Upper lobe of right lung (tissue), 1 donor: Measurements from ENCODE around the gene CDH15. TPM values are rescaled to one million over a fixed set of nuclear protein-coding genes. Genes with fewer than 3 reads are reported as not detected.
A peak's percentile ranks its signal among the peaks of the same experiment; 100 is the strongest.
"Not testable (repeated sequence)": the region's sequence is repeated elsewhere in the genome, so short reads cannot be mapped to it uniquely, and the experiment has no call there.

Experiments used
- ATAC-seq: fragments of 200-7000 bp; cut with Tn5 transposase; one replicate; pipeline ENCODE4 v1.9.1; 2020; ENCODE audit warnings: mild to moderate bottlenecking, moderate library complexity
- DNase-seq: peaks from one replicate; pipeline ENCODE4 v3.0.0-alpha.2; 2020
- H3K27ac ChIP-seq: fragments of 200-600 bp; one replicate; pipeline ENCODE4 v1.8.0; 2022
- H3K27me3 ChIP-seq: fragments of 200-600 bp; one replicate; pipeline ENCODE4 v1.8.0; 2022; ENCODE audit warnings: mild to moderate bottlenecking
- H3K36me3 ChIP-seq: fragments of 200-600 bp; one replicate; pipeline ENCODE4 v1.8.0; 2022
- H3K4me1 ChIP-seq: fragments of 200-600 bp; one replicate; pipeline ENCODE4 v1.8.0; 2022
- H3K4me3 ChIP-seq: fragments of 200-600 bp; one replicate; pipeline ENCODE4 v1.8.0; 2022; ENCODE audit warnings: mild to moderate bottlenecking
- H3K9me3 ChIP-seq: fragments of 200-600 bp; one replicate; pipeline ENCODE4 v1.8.0; 2022
- intact Hi-C: fragments of 100-400 bp; cut with DNase I; formaldehyde crosslinking; loops from one replicate; pipeline ENCODE4 v1.11.0; 2022
- total RNA-seq: library from RNA; stranded (reverse); fragmentation: NEBNext Ultra II Directional; extraction: Animal tissue kit (Norgen Biotek cat#: 25700); gene quantifications from one replicate; pipeline ENCODE4 v1.2.1, GENCODE V29; 2021
- TF ChIP-seq, protein P1 (sequence below): fragments of 200-600 bp; IDR thresholded peaks from one replicate; pipeline ENCODE4 v1.8.0; 2022; ENCODE audit warnings: antibody characterized with exemption
- donor health status: DM: no; HTN: yes; CAD: no; lungs with severe emphysema.

Gene CDH15
- total RNA-seq, 1 donor from 2014 or later, result 0.43 TPM

DNA sequence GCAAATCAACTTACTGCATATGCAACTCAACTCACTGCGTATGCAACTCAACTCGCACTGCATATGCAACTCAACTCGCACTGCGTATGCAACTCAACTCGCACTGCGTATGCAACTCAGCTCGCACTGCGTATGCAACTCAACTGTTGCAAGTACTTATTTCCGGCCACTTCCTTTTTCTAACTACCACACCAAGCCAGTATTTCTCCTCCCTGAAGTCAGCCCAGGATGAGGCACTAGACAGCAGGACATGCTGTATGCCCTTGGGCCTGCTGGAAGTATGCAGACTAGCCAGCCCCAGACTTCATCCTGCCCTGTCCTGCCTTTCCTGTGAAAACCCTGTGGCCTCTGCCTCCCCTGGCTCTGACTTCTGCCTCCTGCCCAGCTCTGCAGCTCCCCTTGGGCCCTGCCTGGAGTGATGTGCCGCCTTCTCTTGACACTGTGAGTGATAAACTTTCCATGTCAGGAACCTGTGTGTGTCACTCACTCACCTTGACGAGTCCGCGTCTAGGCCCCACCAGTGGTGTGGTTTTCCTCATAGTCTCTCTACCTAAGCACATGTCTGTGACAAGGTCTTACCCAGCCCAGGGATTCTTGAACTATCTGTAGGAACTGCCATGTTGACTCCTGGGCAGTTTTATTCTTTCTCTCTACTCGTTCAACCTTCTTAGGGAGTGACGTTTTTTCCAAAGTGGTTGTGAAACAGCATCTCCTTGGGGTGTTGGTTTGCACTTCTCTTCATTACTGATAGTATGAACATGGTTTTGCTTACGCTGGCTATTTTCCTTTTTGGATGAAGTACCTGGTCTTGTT is 62.3 kb downstream of the CDH15 start:
- Histone ChIP-seq H3K9me3 (no peaks in the 10 kb centered on the region), H3K36me3 (peaks cover 25% of the 10 kb centered on the region), H3K27me3 (no peaks in the 10 kb centered on the region), H3K4me1 (peaks cover 6% of the 10 kb centered on the region), H3K27ac (peak overlapping the region; percentile 19), H3K4me3 (no peak overlapping the region)
- intact Hi-C loops, result no loop called here
- DNase-seq, result no peak
- TF ChIP-seq, protein P1, sequence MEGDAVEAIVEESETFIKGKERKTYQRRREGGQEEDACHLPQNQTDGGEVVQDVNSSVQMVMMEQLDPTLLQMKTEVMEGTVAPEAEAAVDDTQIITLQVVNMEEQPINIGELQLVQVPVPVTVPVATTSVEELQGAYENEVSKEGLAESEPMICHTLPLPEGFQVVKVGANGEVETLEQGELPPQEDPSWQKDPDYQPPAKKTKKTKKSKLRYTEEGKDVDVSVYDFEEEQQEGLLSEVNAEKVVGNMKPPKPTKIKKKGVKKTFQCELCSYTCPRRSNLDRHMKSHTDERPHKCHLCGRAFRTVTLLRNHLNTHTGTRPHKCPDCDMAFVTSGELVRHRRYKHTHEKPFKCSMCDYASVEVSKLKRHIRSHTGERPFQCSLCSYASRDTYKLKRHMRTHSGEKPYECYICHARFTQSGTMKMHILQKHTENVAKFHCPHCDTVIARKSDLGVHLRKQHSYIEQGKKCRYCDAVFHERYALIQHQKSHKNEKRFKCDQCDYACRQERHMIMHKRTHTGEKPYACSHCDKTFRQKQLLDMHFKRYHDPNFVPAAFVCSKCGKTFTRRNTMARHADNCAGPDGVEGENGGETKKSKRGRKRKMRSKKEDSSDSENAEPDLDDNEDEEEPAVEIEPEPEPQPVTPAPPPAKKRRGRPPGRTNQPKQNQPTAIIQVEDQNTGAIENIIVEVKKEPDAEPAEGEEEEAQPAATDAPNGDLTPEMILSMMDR, result no peak
- ATAC-seq, result peak; percentile 54

DNA sequence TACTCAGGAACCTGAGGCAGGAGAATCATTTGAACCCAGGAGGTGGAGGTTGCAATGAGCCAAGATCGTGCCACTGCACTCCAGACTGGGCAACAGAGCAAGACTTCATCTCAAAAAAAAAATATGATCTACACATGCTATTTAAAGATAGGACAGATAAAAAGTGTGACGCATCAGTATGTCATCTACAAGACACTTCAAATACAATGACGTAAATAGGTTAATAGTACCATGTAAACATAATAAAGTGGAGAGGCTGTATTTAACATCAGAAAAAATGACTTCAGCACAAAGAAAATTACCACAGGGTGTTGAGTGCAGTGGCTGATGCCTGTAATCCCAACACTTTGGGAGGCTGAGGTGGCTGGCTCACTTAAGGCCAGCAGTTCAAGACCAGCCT is 66.2 kb downstream of the CDH15 start:
- no peak overlapping the region for H3K4me3 ChIP-seq
- H3K27me3 ChIP-seq, result no peaks in the 10 kb centered on the region
- H3K9me3 ChIP-seq, result no peaks in the 10 kb centered on the region
- H3K36me3 ChIP-seq, result peaks cover 8% of the 10 kb centered on the region
- TF ChIP-seq, protein P1, result no peak
- intact Hi-C loops, result no loop called here
- DNase-seq (no peak), ATAC-seq (no peak)
- H3K4me1 ChIP-seq, result peaks cover 12% of the 10 kb centered on the region
- H3K27ac ChIP-seq, result no peak overlapping the region

DNA sequence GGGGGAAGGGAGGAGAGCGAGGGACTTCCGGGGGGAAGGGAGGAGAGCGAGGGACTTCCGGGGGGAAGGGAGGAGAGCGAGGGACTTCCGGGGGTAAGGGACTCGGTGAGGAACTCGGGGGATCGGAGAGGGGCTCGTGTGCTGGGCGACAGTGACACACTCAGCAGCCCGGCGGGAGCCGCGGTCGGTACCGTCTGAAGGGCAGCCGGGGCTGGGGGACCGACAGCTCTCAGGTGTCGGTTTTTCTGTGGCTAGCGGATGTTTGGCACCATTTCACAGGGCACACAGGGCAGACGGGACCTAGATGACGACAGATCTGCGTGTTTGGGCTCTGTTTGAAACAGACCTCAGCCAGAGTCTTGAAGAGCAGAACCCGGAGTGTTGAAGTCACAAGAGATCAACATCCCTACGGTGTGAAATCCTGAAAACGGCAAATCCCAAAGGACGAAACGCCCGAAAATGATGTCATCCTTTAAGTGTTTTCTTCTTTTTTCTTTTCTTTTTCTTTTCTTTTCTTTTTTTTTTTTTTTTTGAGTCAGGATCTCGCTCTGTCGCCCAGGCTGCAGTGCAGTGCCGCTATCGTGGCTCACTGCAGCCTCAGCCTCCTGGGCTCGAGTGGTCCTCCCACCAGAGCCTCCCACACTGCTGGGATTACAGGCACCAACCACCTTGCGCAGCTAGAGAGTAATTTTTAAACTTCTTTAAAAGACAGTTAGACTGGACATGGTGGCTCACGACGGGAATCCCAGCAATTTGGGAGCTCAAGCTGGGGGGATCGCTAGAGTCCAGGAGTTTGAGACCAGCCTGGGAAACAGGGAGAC is 69.8 kb downstream of the CDH15 start:
- ATAC-seq, result peak; percentile 76
- Histone ChIP-seq H3K4me1 (peaks cover 5% of the 10 kb centered on the region), H3K9me3 (no peaks in the 10 kb centered on the region), H3K27ac (peak overlapping the region; percentile 97), H3K36me3 (no peaks in the 10 kb centered on the region), H3K4me3 (peak overlapping the region; percentile 74), H3K27me3 (no peaks in the 10 kb centered on the region)
- DNase-seq, result peak; percentile 85
- TF ChIP-seq, protein P1, result no peak
- intact Hi-C loops, result no loop called here

DNA sequence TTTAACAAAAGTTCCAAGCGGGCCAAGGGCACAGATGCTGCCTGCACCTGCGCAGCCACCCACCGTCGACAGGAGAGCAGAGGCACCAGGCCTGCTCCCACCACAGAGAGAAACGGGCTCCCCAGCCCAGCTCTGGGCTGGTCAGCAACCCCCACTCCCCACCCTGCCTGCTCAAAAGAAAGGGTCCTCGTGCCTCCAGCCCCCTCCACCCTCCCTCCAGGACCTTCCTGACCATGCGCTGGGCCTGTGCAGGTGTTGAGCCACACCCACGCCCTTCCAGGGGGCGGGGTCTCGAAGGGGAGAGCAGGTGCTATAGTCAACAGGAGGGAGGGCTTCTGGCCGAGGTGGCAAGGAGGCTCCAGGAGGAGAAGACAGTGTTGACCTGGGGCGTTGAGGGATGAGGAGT is 71.2 kb downstream of the CDH15 start:
- TF ChIP-seq, protein P1, result no peak
- intact Hi-C loops, result no loop called here
- H3K4me3 ChIP-seq, result no peak overlapping the region
- H3K36me3 ChIP-seq, result no peaks in the 10 kb centered on the region
- H3K27ac ChIP-seq, result no peak overlapping the region
- peaks cover 11% of the 10 kb centered on the region for H3K4me1 ChIP-seq
- DNase-seq, result no peak
- ATAC-seq, result no peak
- no peaks in the 10 kb centered on the region for H3K27me3 ChIP-seq
- H3K9me3 ChIP-seq, result no peaks in the 10 kb centered on the region

DNA sequence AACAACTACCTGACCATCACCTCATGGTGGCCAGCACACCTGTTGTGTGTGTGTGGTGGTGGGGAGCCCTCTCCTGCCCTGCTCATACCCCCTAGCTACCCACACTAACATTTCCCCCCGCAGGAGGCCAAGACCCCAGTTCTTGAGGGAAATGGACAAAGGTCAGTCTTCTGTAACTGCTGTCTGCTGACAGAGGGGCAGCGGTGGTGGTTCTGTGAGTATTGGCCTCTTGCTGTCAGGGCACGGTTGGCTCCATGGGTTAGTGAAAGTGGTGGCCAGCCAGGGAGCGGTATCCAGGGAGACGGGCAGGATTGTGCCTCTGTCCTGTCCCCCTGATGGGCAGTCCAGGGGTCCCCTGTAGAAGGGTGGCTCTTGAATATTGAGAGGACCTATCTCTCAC is 72.1 kb downstream of the CDH15 start:
- DNase-seq (no peak), ATAC-seq (no peak)
- Histone ChIP-seq H3K4me1 (peaks cover 11% of the 10 kb centered on the region), H3K27ac (peak overlapping the region; percentile 42), H3K4me3 (no peak overlapping the region), H3K27me3 (no peaks in the 10 kb centered on the region), H3K36me3 (no peaks in the 10 kb centered on the region), H3K9me3 (no peaks in the 10 kb centered on the region)
- TF ChIP-seq, protein P1, result no peak
- intact Hi-C loops, result no loop called here

DNA sequence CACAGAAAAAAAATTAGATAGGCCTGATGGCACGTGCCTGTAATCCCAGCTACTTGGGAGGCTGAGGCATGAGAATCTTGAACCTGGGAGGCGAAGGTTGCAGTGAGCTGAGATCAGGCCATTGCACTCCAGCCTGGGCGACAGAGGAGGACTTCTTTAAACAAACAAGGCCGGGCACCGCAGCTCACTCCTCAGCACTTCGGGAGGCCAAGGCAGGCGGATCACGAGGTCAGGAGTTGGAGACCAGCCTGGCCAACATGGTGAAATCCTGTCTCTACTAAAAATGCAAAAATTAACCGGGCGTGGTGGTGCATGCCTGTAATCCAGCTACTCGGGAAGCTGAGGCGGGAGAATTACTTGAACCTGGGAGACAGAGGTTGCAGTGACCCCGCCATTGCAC is 72.7 kb downstream of the CDH15 start:
- not testable (repeated sequence) for ATAC-seq, DNase-seq

More for the DNA sequence above, 72.7 kb downstream of the CDH15 start:
- H3K9me3 ChIP-seq, intact Hi-C loops, H3K27me3 ChIP-seq, H3K4me3 ChIP-seq, H3K36me3 ChIP-seq: not testable (repeated sequence)
- H3K4me1 ChIP-seq, result peaks cover 11% of the 10 kb centered on the region
- peak overlapping the region; percentile 78 for H3K27ac ChIP-seq
